Measurements from ENCODE around the gene WDR88.
"Not testable (repeated sequence)": the region's sequence is repeated elsewhere in the genome, so short reads cannot be mapped to it uniquely, and the experiment has no call there.

Gene WDR88

DNA sequence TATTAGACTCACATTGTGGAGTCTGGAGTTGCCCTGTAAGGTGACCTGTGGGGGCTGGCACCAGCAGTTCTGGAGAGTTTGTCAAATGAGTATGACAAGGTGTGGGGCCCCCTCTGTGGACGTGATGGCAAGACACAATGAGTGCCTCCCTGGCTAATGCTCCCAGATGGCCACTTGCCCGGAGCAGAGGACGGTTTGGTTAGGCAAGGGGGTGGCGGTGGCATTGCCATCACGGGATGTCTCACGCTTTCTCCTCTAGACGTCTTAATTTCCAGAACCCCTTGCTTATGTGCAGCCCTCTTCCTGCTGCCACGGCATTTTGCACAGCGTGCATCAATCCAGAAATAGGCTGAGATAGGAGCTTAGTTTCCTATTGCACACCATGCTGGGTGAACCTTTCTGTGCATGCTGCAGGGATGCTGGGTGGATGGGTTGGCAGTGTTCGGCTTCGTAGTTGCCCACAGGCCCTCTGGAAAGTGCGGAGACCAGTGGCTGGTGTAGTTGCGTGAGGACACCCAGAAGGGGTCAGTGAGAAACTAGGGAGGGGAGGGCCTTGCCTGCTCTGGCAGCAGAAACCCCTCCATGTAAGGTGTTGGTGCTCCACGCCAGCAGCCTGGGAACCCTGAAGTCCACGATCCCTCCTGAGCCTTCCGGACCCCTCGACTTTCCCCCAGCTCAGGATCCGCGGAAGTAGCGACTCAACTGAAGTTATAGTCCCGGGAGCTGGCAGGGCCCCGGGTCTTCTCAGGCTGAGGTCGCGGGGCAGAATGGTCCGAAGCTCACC, 44.2 kb downstream of the WDR88 start:
- Histone ChIP-seq H3K27me3 (ENCODE audit: control insufficient read depth, insufficient read depth, low read length) (no peaks in the 10 kb centered on the region), H3K4me1 (ENCODE audit: control insufficient read depth, insufficient read depth, low read length) (peaks cover 9% of the 10 kb centered on the region), H3K9ac (ENCODE audit: low read length) (peak overlapping the region; percentile 88), H3K4me3 (ENCODE audit: low read length) (peak overlapping the region; percentile 83), H3K36me3 (ENCODE audit: control insufficient read depth, insufficient read depth, low read length) (no peaks in the 10 kb centered on the region), H3K9me3 (ENCODE audit: control insufficient read depth, low read length) (no peaks in the 10 kb centered on the region)

DNA sequence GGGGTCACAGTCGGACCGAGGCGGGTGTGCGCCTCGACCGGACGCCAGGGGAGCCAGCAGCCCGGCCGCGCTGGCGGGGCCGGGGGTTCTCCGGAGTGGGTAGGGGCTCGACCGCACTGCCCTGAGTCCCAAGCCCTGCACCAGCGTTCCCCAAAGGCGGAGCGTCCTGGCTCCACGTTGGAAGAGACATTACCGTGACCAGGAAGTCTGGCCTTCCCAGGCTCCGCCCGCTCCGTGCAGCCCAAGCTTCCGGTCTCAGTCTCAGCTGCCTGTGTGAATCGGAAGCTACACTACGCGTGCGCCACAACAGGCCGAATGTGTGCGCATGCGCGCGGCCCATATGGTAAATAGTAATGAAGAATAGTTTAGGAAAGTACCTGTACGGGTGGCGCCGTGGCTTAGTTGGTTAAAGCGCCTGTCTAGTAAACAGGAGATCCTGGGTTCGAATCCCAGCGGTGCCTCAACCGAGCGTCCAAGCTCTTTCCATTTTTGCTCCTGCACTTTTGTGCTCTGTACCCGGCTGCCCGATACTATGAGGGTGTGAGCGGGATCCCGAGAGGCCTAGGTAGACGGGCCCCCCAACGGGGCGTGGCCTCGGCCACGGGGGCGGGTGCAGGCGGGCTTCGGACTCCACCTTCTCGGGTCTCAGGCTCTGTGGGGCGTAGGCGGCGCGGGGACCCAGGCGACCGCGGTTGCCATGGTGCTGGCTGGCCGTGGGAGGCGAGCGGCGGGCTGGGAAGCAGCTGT, 44.9 kb downstream of the WDR88 start:
- H3K9ac ChIP-seq (ENCODE audit: low read length), result peak overlapping the region; percentile 88
- no peaks in the 10 kb centered on the region for H3K9me3 ChIP-seq (ENCODE audit: control insufficient read depth, low read length)
- no peaks in the 10 kb centered on the region for H3K27me3 ChIP-seq (ENCODE audit: control insufficient read depth, insufficient read depth, low read length)
- peak overlapping the region; percentile 83 for H3K4me3 ChIP-seq (ENCODE audit: low read length)
- peaks cover 9% of the 10 kb centered on the region for H3K4me1 ChIP-seq (ENCODE audit: control insufficient read depth, insufficient read depth, low read length)
- no peaks in the 10 kb centered on the region for H3K36me3 ChIP-seq (ENCODE audit: control insufficient read depth, insufficient read depth, low read length)

DNA sequence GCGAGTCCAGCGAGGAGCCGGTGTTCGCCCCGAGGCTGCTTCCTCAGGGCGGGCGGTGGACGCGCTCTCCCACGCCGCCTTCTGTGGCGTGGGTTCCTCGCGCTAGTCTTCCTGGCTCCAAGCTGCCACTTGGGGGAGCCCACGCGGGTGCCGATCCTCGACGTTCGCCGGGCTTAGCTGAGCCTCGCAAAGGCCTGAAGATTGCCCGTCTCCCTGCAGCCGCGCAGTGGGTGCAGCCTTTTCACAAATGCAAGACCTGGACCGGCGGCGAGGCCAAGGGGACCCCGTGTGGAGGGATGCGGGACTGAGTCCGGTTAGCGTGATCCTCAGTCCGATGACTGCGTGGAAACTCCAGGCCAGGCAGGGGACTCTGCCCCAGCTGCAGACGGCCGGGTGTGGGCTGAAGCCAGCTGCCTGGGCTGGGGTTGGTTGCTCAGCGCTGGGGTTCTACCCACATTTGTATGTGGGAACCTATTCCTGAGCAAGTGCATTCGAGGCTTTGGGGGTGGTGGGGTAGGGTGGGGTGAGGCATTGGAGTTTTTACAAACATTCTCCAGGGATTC, 45.6 kb downstream of the WDR88 start:
- Histone ChIP-seq H3K9me3 (ENCODE audit: control insufficient read depth, low read length) (no peaks in the 10 kb centered on the region), H3K4me3 (ENCODE audit: low read length) (peak overlapping the region; percentile 83), H3K27me3 (ENCODE audit: control insufficient read depth, insufficient read depth, low read length) (no peaks in the 10 kb centered on the region), H3K9ac (ENCODE audit: low read length) (peak overlapping the region; percentile 88), H3K36me3 (ENCODE audit: control insufficient read depth, insufficient read depth, low read length) (no peaks in the 10 kb centered on the region), H3K4me1 (ENCODE audit: control insufficient read depth, insufficient read depth, low read length) (peaks cover 9% of the 10 kb centered on the region)

DNA sequence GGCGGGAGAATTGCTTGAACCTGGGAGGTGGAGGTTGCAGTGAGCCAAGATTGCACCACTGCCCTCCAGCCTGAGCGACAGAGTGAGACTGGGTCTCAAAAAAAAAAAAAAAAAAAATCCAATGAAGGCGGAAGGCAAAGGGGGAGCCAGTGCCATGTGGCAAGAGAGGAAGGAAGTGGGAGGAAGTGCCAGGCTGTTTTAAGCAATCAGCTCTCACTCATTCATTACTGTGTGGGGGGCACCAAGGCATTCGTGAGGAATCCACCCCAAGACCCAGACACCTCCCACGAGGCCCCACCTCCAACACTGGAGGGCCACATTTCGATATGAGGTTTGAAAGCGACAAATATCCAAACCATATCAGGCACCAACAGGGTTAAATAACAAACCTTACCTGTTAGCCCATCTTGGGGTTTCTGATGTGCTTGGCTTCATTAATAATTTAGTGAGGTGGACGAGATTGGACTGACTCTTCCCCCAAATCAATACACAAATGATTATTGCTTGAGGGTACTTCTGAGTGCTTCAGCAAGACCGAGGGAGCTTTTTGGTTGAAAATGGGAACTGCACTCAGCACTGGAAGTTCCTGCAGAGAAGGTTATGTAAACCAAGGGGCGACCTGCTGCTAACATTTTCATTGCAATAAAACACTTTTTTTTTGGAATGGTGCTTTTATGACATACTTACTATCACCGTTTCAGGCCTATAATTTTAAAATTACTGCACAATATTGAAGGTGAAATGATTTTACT, 54.7 kb downstream of the WDR88 start:
- Histone ChIP-seq H3K27me3 (ENCODE audit: control insufficient read depth, insufficient read depth, low read length) (no peaks in the 10 kb centered on the region), H3K36me3 (ENCODE audit: control insufficient read depth, insufficient read depth, low read length) (no peaks in the 10 kb centered on the region), H3K9me3 (ENCODE audit: control insufficient read depth, low read length) (no peaks in the 10 kb centered on the region), H3K4me3 (ENCODE audit: low read length) (no peak overlapping the region), H3K4me1 (ENCODE audit: control insufficient read depth, insufficient read depth, low read length) (no peaks in the 10 kb centered on the region), H3K9ac (ENCODE audit: low read length) (no peak overlapping the region)

DNA sequence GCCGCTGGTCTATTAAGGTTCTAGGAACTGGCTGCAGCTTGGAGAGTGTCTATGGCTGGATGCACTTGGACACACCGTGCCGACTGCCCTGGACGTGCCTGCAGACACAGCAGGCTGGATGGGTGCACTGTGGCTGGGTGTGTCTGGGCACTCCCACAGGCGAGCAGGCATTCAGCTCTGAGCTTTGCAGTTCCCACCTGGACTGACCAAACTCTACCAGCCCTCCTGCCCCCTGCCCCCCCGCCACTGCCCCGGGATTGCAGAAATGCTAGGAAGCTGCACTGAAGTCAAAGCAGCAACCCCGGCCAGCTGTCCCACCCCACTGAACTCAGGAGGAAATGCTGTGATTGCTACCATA, 55.2 kb downstream of the WDR88 start:
- H3K27me3 ChIP-seq (ENCODE audit: control insufficient read depth, insufficient read depth, low read length), result no peaks in the 10 kb centered on the region

DNA sequence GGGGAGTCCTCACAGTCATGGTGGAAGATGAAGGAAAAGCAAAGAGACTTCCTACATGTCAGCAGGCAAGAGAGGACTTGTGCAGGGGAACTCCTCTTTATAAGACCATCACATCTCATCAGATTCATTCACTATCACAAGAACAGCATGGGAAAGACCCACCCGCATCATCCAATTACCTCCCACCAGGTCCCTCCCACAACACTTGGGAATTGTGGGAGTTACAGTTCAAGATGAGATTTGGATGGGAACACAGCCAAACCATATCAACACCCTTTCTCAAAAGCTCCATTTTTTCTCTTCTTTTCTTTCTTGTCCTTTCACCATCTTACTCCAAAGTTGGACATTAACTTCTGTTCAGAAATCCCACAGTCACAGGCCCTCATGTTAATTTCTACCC, 57.5 kb downstream of the WDR88 start:
- Histone ChIP-seq H3K27me3 (ENCODE audit: control insufficient read depth, insufficient read depth, low read length) (peaks cover 6% of the 10 kb centered on the region), H3K36me3 (ENCODE audit: control insufficient read depth, insufficient read depth, low read length) (no peaks in the 10 kb centered on the region), H3K9ac (ENCODE audit: low read length) (no peak overlapping the region), H3K4me3 (ENCODE audit: low read length) (no peak overlapping the region), H3K4me1 (ENCODE audit: control insufficient read depth, insufficient read depth, low read length) (no peaks in the 10 kb centered on the region), H3K9me3 (ENCODE audit: control insufficient read depth, low read length) (no peaks in the 10 kb centered on the region)

More for the DNA sequence above, 55.2 kb downstream of the WDR88 start:
- no peaks in the 10 kb centered on the region for H3K36me3 ChIP-seq (ENCODE audit: control insufficient read depth, insufficient read depth, low read length)
- H3K4me1 ChIP-seq (ENCODE audit: control insufficient read depth, insufficient read depth, low read length), result no peaks in the 10 kb centered on the region
- H3K9ac ChIP-seq (ENCODE audit: low read length), result no peak overlapping the region
- H3K9me3 ChIP-seq (ENCODE audit: control insufficient read depth, low read length), result no peaks in the 10 kb centered on the region
- no peak overlapping the region for H3K4me3 ChIP-seq (ENCODE audit: low read length)

DNA sequence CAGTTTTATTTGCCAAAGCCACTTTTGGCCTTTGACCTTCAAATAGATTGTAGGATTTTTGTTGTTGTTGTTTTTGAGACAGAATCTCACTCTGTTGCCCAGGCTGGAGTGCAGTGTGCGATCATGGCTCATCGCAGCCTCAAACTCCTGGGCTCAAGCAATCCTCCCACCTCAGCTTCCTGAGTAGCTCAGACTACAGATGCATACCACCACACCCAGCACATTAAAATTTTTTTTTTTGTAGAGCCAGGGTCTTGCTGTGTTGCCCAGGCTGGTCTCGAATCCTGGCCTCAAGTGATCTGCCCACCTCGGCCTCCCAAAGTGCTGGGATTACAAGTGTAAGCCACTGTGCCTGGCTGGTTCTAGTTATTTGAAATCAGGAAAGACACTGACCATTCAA, 59.2 kb downstream of the WDR88 start:
- H3K36me3 ChIP-seq (ENCODE audit: control insufficient read depth, insufficient read depth, low read length); H3K9ac ChIP-seq (ENCODE audit: low read length); H3K4me1 ChIP-seq (ENCODE audit: control insufficient read depth, insufficient read depth, low read length); H3K9me3 ChIP-seq (ENCODE audit: control insufficient read depth, low read length); H3K4me3 ChIP-seq (ENCODE audit: low read length); H3K27me3 ChIP-seq (ENCODE audit: control insufficient read depth, insufficient read depth, low read length): not testable (repeated sequence)

DNA sequence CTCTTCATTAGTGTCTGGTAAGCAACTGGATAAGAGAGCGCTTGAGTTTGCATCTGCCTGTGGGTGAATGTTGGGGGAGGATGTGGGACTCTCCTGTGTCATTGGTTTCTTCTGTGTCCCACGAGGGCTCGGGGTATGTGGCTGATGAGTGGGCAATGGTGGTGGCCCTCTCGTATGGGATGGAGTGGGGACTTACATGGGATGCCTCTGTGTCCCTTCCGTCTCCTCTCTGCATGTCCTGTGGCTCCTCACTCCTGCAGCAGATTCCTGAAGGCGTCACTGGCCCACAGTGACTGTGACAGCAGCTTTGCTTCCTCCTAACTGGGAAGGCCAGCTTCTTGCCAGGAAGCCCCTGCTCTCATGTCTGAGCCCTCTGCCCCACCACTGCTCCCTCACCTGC, 59.6 kb downstream of the WDR88 start:
- H3K9me3 ChIP-seq (ENCODE audit: control insufficient read depth, low read length), result no peaks in the 10 kb centered on the region
- H3K4me1 ChIP-seq (ENCODE audit: control insufficient read depth, insufficient read depth, low read length), result no peaks in the 10 kb centered on the region
- H3K27me3 ChIP-seq (ENCODE audit: control insufficient read depth, insufficient read depth, low read length), result peaks cover 6% of the 10 kb centered on the region
- H3K9ac ChIP-seq (ENCODE audit: low read length), result no peak overlapping the region
- H3K36me3 ChIP-seq (ENCODE audit: control insufficient read depth, insufficient read depth, low read length), result no peaks in the 10 kb centered on the region
- H3K4me3 ChIP-seq (ENCODE audit: low read length), result no peak overlapping the region

DNA sequence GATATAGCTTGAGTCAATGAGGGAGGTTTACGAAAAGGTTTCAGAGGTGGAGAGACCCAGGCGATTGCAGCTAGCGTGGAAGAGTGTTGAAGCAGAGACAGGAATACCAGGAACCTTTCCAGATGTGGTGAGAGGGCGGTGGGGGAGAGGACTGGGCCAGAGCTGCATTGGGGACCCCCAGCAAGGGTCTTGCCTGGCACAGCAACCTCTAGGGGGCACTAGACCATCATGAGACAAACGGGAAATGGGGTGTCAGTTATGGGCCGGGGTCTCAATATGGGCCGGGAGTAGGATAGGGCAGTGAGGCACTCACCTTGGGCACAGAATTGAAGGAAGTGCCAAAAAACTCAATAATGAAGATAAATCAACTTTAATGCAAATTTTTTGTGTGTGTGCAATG, 60.1 kb downstream of the WDR88 start:
- peaks cover 6% of the 10 kb centered on the region for H3K27me3 ChIP-seq (ENCODE audit: control insufficient read depth, insufficient read depth, low read length)
- no peaks in the 10 kb centered on the region for H3K4me1 ChIP-seq (ENCODE audit: control insufficient read depth, insufficient read depth, low read length)
- no peak overlapping the region for H3K4me3 ChIP-seq (ENCODE audit: low read length)
- no peaks in the 10 kb centered on the region for H3K36me3 ChIP-seq (ENCODE audit: control insufficient read depth, insufficient read depth, low read length)
- H3K9ac ChIP-seq (ENCODE audit: low read length), result no peak overlapping the region
- H3K9me3 ChIP-seq (ENCODE audit: control insufficient read depth, low read length), result no peaks in the 10 kb centered on the region

DNA sequence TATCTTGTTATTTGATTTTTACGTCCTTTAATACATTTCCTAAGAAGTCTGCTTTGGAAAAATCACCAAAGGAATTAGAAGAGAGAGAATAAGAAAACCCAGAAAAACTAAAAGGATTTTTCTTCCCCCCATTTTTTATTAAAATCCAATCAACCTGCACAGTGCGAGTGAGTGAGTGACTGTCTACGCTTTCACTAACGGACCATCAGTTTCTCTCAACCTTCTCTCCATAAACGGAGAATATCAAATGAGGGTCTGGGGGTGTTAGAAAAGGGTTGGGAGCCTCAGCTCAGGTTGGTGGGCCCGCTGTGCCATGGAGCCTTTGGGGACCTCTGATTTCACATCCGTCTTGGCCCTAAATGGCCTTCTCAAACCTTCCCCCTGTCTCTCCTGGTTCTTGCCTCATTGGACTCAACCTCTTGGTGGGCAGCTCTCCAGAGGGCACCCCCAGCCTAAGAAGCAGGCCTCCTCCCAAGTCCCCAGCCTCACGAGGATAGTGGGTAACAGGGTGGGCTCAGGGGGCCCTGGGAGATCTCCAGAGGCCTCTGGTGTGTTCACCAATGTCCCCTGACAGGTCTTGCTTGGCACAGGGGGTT, 61.5 kb downstream of the WDR88 start:
- Histone ChIP-seq H3K27me3 (ENCODE audit: control insufficient read depth, insufficient read depth, low read length) (peaks cover 6% of the 10 kb centered on the region), H3K9me3 (ENCODE audit: control insufficient read depth, low read length) (no peaks in the 10 kb centered on the region), H3K4me1 (ENCODE audit: control insufficient read depth, insufficient read depth, low read length) (no peaks in the 10 kb centered on the region), H3K4me3 (ENCODE audit: low read length) (no peak overlapping the region), H3K9ac (ENCODE audit: low read length) (no peak overlapping the region), H3K36me3 (ENCODE audit: control insufficient read depth, insufficient read depth, low read length) (no peaks in the 10 kb centered on the region)

DNA sequence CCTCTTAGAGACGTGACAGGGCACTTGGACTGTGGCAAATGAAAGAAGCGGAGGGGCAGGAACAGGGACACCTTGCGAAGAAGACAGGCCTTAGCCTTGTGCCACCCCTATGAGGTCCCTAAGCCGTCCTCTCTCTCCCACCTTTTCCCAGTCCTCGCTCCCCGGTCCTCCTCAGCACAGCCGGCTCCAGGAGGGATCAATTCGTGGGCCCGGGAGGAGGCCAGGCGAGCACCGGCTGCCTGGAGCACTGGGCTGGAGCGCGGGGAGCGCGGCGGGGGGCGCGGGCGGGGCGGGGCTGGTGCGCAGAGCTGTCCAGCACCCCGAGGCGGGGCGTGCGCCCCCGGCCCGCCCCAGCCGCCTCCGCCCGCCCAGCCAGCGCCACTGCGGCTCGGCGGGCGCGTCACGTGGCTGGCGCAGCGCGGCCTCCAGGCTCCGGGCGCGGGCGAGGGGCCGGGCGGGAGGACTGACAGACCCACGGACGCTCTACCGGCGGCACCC, 62.0 kb downstream of the WDR88 start, which contains the start of gene LRP3:
TSS of gene LRP3 (plus strand) at position 466 of the 498 bp plus-strand sequence. CDS start 456 bp downstream, outside the sequence.
- Histone ChIP-seq H3K4me3 (ENCODE audit: low read length) (peak within 1 kb of the TSS; percentile 41), H3K4me1 (ENCODE audit: control insufficient read depth, insufficient read depth, low read length) (no peaks in the 10 kb centered on the region), H3K9ac (ENCODE audit: low read length) (peak within 1 kb of the TSS; percentile 28), H3K27me3 (ENCODE audit: control insufficient read depth, insufficient read depth, low read length) (peaks cover 6% of the 10 kb centered on the region), H3K36me3 (ENCODE audit: control insufficient read depth, insufficient read depth, low read length) (no peaks in the 10 kb centered on the region), H3K9me3 (ENCODE audit: control insufficient read depth, low read length) (no peaks in the 10 kb centered on the region)
